Naive B cell (primary cell): ENCODE data around the gene BIK. TPM values are rescaled to one million over a fixed set of nuclear protein-coding genes. Genes with fewer than 3 reads are reported as not detected.

Experiments used
- ATAC-seq, 2 donors: fragments of 150-1000 bp; cut with Tn5 transposase; 2 replicates each; pipeline ENCODE4 v1.10.0; 2021; ENCODE audit warnings: low read depth in 2 of 2, mild to moderate bottlenecking in 2 of 2, moderate library complexity in 2 of 2
- DNase-seq: peaks from one replicate; pipeline ENCODE4 v3.0.0; 2022
- H3K27ac Mint-ChIP-seq, 6 donors: one replicate each; pipeline ENCODE4 v1.8.0; 2020 to 2022; ENCODE audit warnings: mild to moderate bottlenecking in 6 of 6, mixed read lengths in 6 of 6, moderate library complexity in 5 of 6, inconsistent platforms in 2 of 6
- H3K27me3 Mint-ChIP-seq, 3 donors: one replicate each; pipeline ENCODE4 v1.8.0; 2021 to 2022; ENCODE audit warnings: mixed read lengths in 3 of 3, mild to moderate bottlenecking in 1 of 3
- H3K36me3 Mint-ChIP-seq, 2 donors: one replicate each; pipeline ENCODE4 v1.8.0; 2020 to 2022; ENCODE audit warnings: mixed read lengths in 2 of 2, inconsistent platforms in 1 of 2, mild to moderate bottlenecking in 1 of 2
- H3K4me1 Mint-ChIP-seq, 3 donors: one replicate each; pipeline ENCODE4 v1.8.0; 2020 to 2022; ENCODE audit warnings: mixed read lengths in 3 of 3, inconsistent platforms in 1 of 3, mild to moderate bottlenecking in 1 of 3, moderate library complexity in 1 of 3
- H3K4me3 Mint-ChIP-seq, 8 donors: one replicate each; pipeline ENCODE4 v1.8.0; 2020 to 2022; ENCODE audit warnings: mild to moderate bottlenecking in 8 of 8, mixed read lengths in 8 of 8, moderate library complexity in 8 of 8, inconsistent platforms in 2 of 8
- H3K9me3 Mint-ChIP-seq, 7 donors: one replicate each; pipeline ENCODE4 v1.8.0; 2020 to 2022; ENCODE audit warnings: mixed read lengths in 7 of 7, mild to moderate bottlenecking in 5 of 7, inconsistent platforms in 2 of 7, moderate library complexity in 1 of 7
- polyA plus RNA-seq, 6 donors: library from polyadenylated mRNA; unstranded; fragments of 300-500 nt; fragmentation: Illumina TruSeq; gene quantifications; one replicate each; pipeline ENCODE4 v1.2.3, GENCODE V29; 2021; ENCODE audit warnings: low read depth in 6 of 6

The BIK gene
- polyA plus RNA-seq, 6 donors from 2014 or later: 0.49 to 0.86 (median 0.78) TPM; not detected in 3

DNA sequence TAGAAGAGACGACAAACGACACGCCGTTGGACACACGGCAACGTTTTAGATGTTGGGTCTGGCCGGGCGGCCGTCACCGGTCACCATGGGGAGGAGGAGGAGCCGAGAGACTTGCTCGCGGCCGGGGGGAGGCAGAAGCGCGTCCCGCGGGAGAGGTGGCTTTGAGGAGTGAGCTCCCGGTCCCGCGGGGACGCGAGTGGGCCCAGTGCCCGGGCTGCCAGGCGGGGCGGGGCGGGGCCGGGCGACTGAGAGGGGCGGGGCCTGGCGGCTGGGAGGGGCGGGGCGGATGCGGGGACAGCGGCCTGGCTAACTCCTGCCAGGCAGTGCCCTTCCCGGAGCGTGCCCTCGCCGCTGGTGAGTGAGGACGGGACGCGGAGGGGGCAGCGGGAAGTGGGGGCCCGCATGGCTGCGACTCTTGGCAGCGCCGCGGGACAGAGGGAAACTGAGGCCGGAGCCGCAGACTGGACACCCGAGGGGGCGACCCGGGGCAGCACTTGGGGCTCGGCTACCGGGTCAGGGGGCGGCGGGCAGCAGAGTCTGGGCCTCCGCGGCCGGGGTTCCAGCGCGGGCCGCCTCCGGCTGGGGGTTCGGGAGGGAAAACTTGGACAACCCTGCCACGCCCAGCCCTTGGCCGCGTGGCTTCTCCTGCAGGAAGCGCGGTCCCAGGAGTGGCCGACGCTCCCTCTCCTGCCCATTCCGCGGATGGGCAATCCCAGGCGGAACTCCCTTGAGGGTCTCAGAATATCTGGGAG is 40.9 kb downstream of the BIK start, which contains the start of gene TSPO:
Gene TSPO, plus strand, starts transcription at position 309 of the 752 bp plus-strand sequence. CDS start 7,680 bp downstream, outside the sequence.
- ATAC-seq: peak; percentile 36 to 51
- Mint-ChIP-seq H3K4me3 (peak within 1 kb of the TSS; percentile 79 to 95 (median 90)), H3K27ac (peak within 1 kb of the TSS in 5 of 6 donors; percentile 38 to 92 (median 87)), H3K27me3 (no peaks in the 10 kb centered on the region), H3K36me3 (no peaks in the 10 kb centered on the region), H3K4me1 (peaks cover 34 to 60% (median 53%) of the 10 kb centered on the region in 3 donors), H3K9me3 (no peaks in the 10 kb centered on the region)
- peak; percentile 55 for DNase-seq

DNA sequence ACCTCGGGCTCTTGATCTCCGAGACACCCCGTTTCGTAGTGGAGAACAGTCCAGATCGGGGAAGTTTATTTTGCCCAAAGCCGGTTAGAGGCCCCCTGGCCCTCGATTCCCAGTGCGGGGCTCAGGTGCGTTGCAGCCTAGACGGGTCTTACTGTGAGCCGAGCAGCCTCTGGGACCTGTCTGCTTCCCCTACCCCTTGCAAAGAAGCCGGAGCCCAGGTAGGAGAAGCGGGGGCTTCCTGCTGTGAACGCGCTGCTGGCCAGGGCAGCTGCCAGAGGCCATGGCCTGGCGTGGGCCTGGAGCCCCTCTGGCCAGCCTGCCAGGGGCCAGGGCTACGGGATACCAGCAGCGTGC is 41.4 kb downstream of the BIK start:
- DNase-seq (no peak), ATAC-seq (peak; percentile 29 to 36)
- Mint-ChIP-seq H3K9me3 (no peaks in the 10 kb centered on the region), H3K36me3 (no peaks in the 10 kb centered on the region), H3K27me3 (no peaks in the 10 kb centered on the region), H3K4me1 (peaks cover 34 to 63% (median 47%) of the 10 kb centered on the region in 3 donors), H3K27ac (peak overlapping the region in 4 of 6 donors; percentile 12 to 87 (median 60)), H3K4me3 (peak overlapping the region; percentile 79 to 94 (median 88))

DNA sequence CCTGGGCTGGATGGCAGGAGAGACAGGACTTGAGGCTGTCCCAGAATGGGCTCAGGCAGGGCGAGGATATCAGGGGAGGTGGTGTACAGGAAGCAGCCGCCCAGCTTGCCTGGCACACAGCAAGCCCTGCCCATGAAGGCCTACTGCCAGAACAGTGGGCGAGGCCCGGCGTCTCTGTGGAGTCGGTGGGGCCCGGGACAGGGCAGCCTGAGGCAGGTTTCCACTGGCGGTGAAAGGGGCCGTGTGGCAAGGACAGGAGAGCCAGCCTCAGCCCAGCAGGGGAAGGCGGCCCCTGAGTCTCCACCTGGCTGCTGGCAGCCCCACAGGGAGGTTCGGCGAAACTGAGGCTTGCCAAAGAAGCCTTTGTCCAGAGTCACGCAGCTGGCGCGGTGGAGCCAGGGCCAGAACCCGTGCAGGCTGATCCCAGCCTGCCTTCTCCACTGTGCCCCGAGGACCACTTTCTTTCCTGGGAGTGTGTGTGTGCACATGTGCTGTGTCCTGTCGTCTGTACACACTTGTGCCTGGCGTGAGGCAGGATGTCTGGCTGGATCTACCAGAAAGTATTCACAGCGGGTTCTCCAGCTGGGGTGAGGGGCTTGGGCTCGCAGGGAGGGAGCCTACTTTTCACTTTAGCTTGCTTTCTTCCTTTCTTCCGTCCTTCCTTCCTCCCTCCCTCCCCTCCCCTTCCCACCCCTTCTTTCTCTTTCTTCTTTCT is 42.0 kb downstream of the BIK start:
- DNase-seq (peak; percentile 55), ATAC-seq (peak; percentile 77 to 78)
- Mint-ChIP-seq H3K4me3 (peak overlapping the region; percentile 79 to 94 (median 88)), H3K9me3 (no peaks in the 10 kb centered on the region), H3K4me1 (peaks cover 29 to 58% (median 42%) of the 10 kb centered on the region in 3 donors), H3K36me3 (no peaks in the 10 kb centered on the region), H3K27ac (peak overlapping the region in 3 of 6 donors; percentile 40 to 87 (median 50)), H3K27me3 (no peaks in the 10 kb centered on the region)

DNA sequence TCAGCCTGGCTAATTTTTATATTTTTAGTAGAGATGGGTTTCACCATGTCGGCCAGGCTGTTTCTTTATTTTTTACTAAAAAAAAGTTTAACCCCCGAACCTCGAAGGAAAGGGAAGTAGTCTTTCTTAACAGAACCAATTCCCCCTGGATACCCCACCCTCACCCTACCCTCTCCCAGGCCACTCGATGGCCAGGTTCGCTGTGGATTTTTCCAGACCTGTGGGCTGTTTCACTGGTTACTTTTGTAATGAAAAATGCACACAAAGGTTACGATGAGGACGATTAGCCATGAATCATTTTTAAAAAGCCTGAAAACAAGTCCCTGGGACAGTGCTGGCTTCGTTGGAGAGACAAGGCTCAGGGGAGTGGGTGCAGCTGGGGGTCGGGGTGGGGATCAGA is 43.3 kb downstream of the BIK start:
- no peak for DNase-seq
- no peak for ATAC-seq
- H3K27ac Mint-ChIP-seq: no peak overlapping the region
- H3K4me3 Mint-ChIP-seq: peak overlapping the region in 3 of 8 donors; percentile 33 to 82 (median 51)
- H3K27me3 Mint-ChIP-seq: no peaks in the 10 kb centered on the region
- H3K9me3 Mint-ChIP-seq: no peaks in the 10 kb centered on the region
- H3K4me1 Mint-ChIP-seq: peaks cover 28 to 53% (median 28%) of the 10 kb centered on the region in 3 donors
- H3K36me3 Mint-ChIP-seq: no peaks in the 10 kb centered on the region

DNA sequence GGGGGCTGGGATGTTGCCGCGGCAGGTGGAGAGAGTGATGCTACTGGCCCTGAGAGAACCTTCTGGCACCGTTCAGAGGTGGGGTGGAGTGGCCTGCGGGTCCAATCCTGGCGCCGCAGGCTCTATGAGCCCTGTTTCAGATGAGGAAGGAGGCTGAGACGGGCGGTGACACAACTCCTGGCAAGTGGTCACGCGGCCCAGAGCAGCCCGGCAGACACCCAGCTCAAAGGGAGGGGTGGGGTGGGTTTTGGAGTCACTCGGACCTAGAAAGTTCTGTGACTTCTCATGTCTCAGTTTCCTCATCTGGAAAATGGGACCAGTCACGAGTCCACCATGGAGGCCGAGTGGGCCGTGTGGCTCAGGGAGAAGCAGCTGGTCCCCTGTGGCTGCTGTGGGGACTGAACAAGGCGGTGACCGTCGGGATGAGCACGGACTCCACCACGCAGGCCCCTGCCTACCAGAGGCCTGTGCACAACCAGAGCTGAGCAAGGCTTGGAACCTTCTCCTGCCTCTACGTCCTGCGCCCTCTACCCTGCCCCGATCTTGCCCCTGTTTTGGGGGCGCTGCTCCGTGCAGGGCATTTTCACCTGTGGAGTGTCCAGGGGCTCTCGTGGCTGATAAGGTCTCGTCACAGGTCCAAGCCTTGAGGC is 44.5 kb downstream of the BIK start:
- H3K36me3 Mint-ChIP-seq: no peaks in the 10 kb centered on the region
- peak overlapping the region in 3 of 8 donors; percentile 36 to 52 (median 37) for H3K4me3 Mint-ChIP-seq
- H3K9me3 Mint-ChIP-seq: no peaks in the 10 kb centered on the region
- no peaks in the 10 kb centered on the region for H3K27me3 Mint-ChIP-seq
- H3K27ac Mint-ChIP-seq: no peak overlapping the region
- H3K4me1 Mint-ChIP-seq: peaks cover 26 to 52% (median 26%) of the 10 kb centered on the region in 3 donors
- no peak for ATAC-seq
- DNase-seq: no peak

DNA sequence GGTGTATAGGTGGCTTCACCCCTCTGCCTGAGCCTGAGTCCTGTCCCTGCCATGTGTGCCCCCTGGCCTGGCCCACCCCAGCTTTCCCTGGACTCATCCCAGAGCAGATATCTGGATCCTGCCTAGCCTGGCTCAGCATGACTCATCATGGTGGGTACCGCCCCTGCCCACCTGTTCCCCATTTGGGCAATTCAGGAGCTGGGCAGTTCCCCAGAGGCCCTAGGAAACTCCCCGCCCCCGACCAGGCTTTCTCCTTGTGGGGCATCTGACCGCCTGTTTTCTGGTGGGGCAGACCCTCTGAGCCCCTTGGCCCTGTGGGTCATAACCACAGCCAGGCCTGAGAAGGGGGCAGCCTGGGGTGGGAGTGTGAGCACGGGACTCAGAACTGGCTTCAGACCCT is 45.2 kb downstream of the BIK start:
- ATAC-seq: no peak
- H3K27ac Mint-ChIP-seq: no peak overlapping the region

DNA sequence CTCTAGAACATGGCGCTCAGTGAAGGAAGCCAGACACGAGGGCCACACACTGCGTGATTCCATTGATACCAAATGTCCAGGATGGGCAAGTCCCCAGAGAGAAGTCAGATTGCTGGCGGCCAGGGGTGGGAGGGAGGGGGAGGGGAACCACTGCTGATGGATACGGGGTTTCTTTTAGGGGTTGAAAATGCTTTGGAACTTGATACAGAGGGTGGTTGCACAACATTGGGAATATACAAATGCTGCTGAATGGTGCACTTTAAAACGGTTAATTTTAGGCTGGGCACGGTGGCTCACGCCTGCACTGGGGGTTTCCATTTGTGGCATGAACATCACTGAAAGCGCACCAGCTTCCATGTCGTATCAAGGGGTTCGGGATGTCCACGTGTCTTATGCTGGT is 45.9 kb downstream of the BIK start:
- peak overlapping the region in 1 of 6 donors; percentile 50 for H3K27ac Mint-ChIP-seq
- H3K27me3 Mint-ChIP-seq: no peaks in the 10 kb centered on the region
- DNase-seq (no peak), ATAC-seq (no peak)
- H3K36me3 Mint-ChIP-seq: no peaks in the 10 kb centered on the region
- no peaks in the 10 kb centered on the region for H3K9me3 Mint-ChIP-seq
- peaks cover 18 to 39% (median 22%) of the 10 kb centered on the region in 3 donors for H3K4me1 Mint-ChIP-seq
- H3K4me3 Mint-ChIP-seq: peak overlapping the region in 1 of 8 donors; percentile 15

More for the DNA sequence above, 45.2 kb downstream of the BIK start:
- no peak overlapping the region for H3K4me3 Mint-ChIP-seq
- H3K9me3 Mint-ChIP-seq: no peaks in the 10 kb centered on the region
- no peaks in the 10 kb centered on the region for H3K27me3 Mint-ChIP-seq
- H3K4me1 Mint-ChIP-seq: peaks cover 22 to 45% (median 27%) of the 10 kb centered on the region in 3 donors
- DNase-seq: no peak
- no peaks in the 10 kb centered on the region for H3K36me3 Mint-ChIP-seq

DNA sequence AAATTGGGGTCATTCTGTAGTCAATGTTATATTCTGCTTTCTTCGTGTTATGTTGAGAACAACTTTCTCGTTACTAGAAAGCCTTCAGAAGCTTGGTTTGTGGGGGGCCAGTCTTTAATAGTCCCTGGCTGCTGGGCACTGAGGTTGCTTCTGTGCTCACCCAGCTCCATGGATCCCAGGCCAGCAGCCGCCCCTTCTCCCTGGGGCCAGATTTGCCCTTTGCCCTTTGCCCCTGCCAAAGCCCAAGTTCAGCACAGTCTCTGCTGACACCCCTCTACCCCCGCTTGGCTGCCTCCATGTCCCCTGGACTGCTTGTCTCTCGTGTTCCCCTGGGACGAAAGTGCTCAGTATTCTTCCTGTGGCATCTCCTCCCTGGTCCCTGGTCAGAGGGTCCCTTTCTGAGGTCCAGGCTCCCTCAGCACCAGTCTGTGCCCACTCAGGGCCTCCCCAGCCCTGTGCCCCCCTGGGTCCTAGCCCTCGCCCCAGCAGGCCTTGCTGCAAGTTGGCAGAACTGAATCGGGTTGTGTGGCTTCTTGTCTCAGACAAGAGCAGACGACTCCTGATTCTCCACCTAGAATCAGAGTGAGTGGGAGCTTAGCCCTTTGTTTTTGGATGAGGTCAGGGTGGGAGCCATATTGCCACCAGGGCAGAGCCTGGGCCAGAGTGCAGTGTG is 47.5 kb downstream of the BIK start:
- no peak for ATAC-seq

DNA sequence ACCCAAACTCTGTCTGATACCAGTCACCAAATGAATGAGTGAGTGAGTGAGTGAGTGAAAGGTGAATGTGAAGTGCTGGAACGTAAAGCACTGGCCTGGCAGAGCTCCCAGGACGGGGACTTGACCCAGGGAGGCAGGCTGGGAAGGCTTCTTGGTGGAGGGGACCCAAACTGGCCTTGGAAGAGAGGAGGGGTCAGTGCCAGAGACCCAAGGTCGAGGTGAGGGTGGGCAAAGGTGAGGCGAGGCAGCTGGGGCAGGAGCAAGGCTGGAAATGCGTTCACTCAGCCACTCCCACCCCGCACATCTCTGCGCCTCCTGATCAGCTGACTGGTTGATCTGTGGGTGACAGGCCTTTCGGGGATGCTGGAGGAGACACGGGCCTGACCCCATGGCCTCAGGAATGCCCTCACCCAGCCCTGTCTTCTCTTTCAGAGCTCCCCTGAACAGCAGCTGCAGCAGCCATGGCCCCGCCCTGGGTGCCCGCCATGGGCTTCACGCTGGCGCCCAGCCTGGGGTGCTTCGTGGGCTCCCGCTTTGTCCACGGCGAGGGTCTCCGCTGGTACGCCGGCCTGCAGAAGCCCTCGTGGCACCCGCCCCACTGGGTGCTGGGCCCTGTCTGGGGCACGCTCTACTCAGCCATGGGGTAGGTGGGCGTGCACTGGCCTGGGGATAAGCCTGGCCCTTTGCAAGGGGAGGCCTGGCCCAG is 48.4 kb downstream of the BIK start:
- DNase-seq: no peak
- Mint-ChIP-seq H3K27me3 (no peaks in the 10 kb centered on the region), H3K4me3 (no peak overlapping the region), H3K27ac (peak overlapping the region in 2 of 6 donors; percentile 10 to 79), H3K4me1 (peaks cover 9 to 29% (median 19%) of the 10 kb centered on the region in 3 donors), H3K9me3 (no peaks in the 10 kb centered on the region), H3K36me3 (peaks cover 0 to 3% of the 10 kb centered on the region in 2 donors)
- ATAC-seq: no peak

More for the DNA sequence above, 47.5 kb downstream of the BIK start:
- H3K27me3 Mint-ChIP-seq: no peaks in the 10 kb centered on the region
- peak overlapping the region in 1 of 8 donors; percentile 37 for H3K4me3 Mint-ChIP-seq
- no peaks in the 10 kb centered on the region for H3K9me3 Mint-ChIP-seq
- H3K27ac Mint-ChIP-seq: peak overlapping the region in 1 of 6 donors; percentile 44
- no peaks in the 10 kb centered on the region for H3K36me3 Mint-ChIP-seq
- no peak for DNase-seq
- peaks cover 10 to 28% (median 18%) of the 10 kb centered on the region in 3 donors for H3K4me1 Mint-ChIP-seq

DNA sequence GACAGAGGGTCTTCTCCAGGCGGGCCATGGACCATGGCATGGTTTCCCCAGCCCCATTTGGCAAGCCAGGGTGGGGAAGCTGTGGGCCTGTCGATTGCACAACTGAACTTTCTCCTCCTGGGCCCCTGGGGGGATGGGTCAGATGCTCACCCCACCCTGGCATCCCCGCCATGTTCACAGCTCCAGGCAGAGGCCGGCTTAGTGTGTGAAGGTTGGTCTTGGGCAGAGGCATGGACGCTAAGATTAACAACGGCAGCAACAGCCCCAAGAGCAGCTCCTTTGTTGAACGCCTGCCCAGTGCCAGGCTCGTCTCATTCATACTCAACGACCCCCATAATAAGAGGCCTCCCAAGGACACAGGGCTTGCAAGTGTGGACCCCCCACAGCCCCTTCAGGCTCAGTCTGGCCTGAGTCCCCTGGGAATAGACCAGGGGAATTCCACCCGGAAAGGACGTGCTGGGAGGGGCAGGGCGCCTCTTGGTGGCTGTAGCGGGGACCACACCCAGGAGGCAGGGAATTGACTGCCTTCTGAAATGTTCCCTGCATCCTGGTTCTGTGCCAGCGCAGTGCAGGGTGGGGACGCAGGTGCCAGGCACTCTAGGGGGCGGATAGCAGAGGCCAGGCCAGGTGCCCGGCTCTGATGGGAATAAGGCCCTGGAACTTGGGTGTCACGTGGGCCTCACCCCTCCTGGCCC is 49.1 kb downstream of the BIK start:
- peaks cover 13 to 32% (median 25%) of the 10 kb centered on the region in 3 donors for H3K4me1 Mint-ChIP-seq
- H3K27ac Mint-ChIP-seq: no peak overlapping the region
- H3K27me3 Mint-ChIP-seq: no peaks in the 10 kb centered on the region
- ATAC-seq (no peak), DNase-seq (no peak)
- H3K4me3 Mint-ChIP-seq: no peak overlapping the region
- no peaks in the 10 kb centered on the region for H3K9me3 Mint-ChIP-seq
- peaks cover 0 to 4% of the 10 kb centered on the region in 2 donors for H3K36me3 Mint-ChIP-seq

DNA sequence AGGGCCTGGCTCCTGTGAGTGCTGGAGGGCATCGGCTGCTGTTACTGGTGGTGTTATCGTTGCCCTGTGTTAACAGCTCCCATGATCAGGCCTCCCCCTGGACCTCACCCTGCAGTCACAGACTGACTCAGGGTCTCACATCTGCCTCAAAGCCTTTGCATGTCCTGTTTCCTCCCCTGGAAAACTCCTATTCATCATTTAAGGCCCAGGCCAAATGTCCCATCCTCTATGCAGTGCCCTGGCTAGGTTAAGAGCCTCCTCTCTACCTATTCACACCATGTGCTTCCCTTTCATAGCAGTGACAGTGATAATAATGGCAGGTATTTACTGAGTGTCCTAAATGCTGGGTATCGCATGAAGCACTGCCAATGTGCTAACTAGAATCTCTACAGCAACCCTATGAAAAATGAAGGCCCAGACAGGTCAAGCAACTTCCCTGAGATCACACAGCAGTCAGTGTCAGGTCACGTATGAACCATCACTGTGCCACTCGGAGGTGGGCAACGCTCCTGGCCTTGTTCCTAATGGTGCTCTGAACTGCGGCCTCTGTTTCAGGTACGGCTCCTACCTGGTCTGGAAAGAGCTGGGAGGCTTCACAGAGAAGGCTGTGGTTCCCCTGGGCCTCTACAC is 50.1 kb downstream of the BIK start:
- no peaks in the 10 kb centered on the region for H3K9me3 Mint-ChIP-seq
- H3K27ac Mint-ChIP-seq: peak overlapping the region in 1 of 6 donors; percentile 60
- H3K36me3 Mint-ChIP-seq: peaks cover 0 to 4% of the 10 kb centered on the region in 2 donors
- no peaks in the 10 kb centered on the region for H3K27me3 Mint-ChIP-seq
- H3K4me3 Mint-ChIP-seq: no peak overlapping the region
- no peak for ATAC-seq
- H3K4me1 Mint-ChIP-seq: peaks cover 17 to 31% (median 25%) of the 10 kb centered on the region in 3 donors
- no peak for DNase-seq
